GM10248 (cell line): ENCODE results near the gene MYLK2.
A peak's percentile ranks its signal among the peaks of the same experiment; 100 is the strongest.

Experiments
- CTCF ChIA-PET: fragments of 300-600 bp; sonication (Branson Sonifier 250); formaldehyde crosslinking; extraction: SDS; loops from one replicate; lab custom pipeline; 2021; ENCODE audit warnings: antibody characterized with exemption; lab: Yijun Ruan, JAX
- POLR2A ChIA-PET: fragments of 350-650 bp; sonication (Branson Sonifier 250); formaldehyde crosslinking; extraction: SDS; loops from one replicate; lab custom pipeline; 2020; ENCODE audit warnings: antibody characterized with exemption; lab: Yijun Ruan, JAX
- DNase-seq: peaks from one replicate; pipeline ENCODE4 v3.0.0; 2012; ENCODE audit errors: extremely low spot score
- CTCF ChIP-seq: IDR thresholded peaks from 2 replicates; pipeline ENCODE4 v1.5.1; 2012; ENCODE audit warnings: mild to moderate bottlenecking, low read depth; ENCODE audit errors: extremely low read depth, missing control alignments, control extremely low read depth

Gene MYLK2

GRCh38 chr20:31831771-31832306 is 12.7 kb downstream of the MYLK2 start:
- TF ChIP-seq CTCF: no peak
- CTCF ChIA-PET: interaction anchor here (1.1 to 13.3 kb wide), 4 partner anchors 11 to 200 kb away, joined by 3 to 154 read pairs (median 11); partner anchors contain the start of genes FOXS1 and MYLK2
- POLR2A ChIA-PET: no interaction called here
- DNase-seq: no peak

- peak; percentile 79 for TF ChIP-seq CTCF
- CTCF ChIA-PET: interaction anchor here (0.7 to 13.3 kb wide), 12 partner anchors 9 to 197 kb away, joined by 3 to 154 read pairs (median 4); partner anchors contain the start of genes FOXS1, MYLK2 and PDRG1
- POLR2A ChIA-PET: no interaction called here
- DNase-seq: peak; percentile 82
Measured at GRCh38 chr20:31833130-31833930, 14.2 kb downstream of the MYLK2 start.

GRCh38 chr20:31833931-31834521 is 14.9 kb downstream of the MYLK2 start:
- POLR2A ChIA-PET: interaction anchor here (0.5 kb wide), 1 partner anchor 986 kb away, joined by 4 read pairs; the partner anchor contains the start of gene MAPRE1
- no peak for TF ChIP-seq CTCF

GRCh38 chr20:31835554-31835953 is 16.4 kb downstream of the MYLK2 start:
- ChIA-PET CTCF (interaction anchor here (1.5 to 13.3 kb wide), 6 partner anchors 10 to 122 kb away, joined by 4 to 154 read pairs (median 18); partner anchors contain the start of genes FOXS1, MYLK2 and PDRG1), POLR2A (no interaction called here)
- TF ChIP-seq CTCF: no peak
- DNase-seq: no peak

More at GRCh38 chr20:31833931-31834521, 14.9 kb downstream of the MYLK2 start:
- DNase-seq: no peak
- CTCF ChIA-PET: interaction anchor here (0.9 to 13.3 kb wide), 11 partner anchors 9 to 196 kb away, joined by 3 to 154 read pairs (median 5); partner anchors contain the start of genes FOXS1, MYLK2 and PDRG1

- TF ChIP-seq CTCF: no peak
- DNase-seq: peak; percentile 71
- ChIA-PET CTCF (interaction anchor here (0.9 to 13.3 kb wide), 8 partner anchors 10 to 195 kb away, joined by 3 to 154 read pairs (median 13); partner anchors contain the start of genes FOXS1, MYLK2 and PDRG1), POLR2A (interaction anchor here (0.5 kb wide), 1 partner anchor 105 kb away, joined by 4 read pairs; no protein-coding TSS in a partner anchor)
Measured at GRCh38 chr20:31835977-31836852, 17.1 kb downstream of the MYLK2 start.
